PC-9 (cell line): ENCODE results near the gene CACNA1D. TPM values are rescaled to one million over a fixed set of nuclear protein-coding genes. Genes with fewer than 3 reads are reported as not detected.

Source experiments
- BruUV-seq: library from RNA; stranded (reverse); fragments of 400-500 nt; replicated peaks from 2 replicates; lab custom pipeline; 2021; lab: Mats Ljungman, UMichigan
- CTCF ChIA-PET: fragments of 300-600 bp; sonication (Branson Sonifier 250); formaldehyde crosslinking; loops from one replicate; lab custom pipeline; 2022; ENCODE audit warnings: antibody characterized with exemption; lab: Charles Lee
- POLR2A ChIA-PET: fragments of 300-600 bp; sonication (Branson Sonifier 250); formaldehyde crosslinking; loops from one replicate; lab custom pipeline; 2022; ENCODE audit warnings: antibody characterized with exemption; ENCODE audit not compliant: unreplicated experiment; lab: Charles Lee
- DNase-seq, 2 experiments: peaks; one replicate each; pipeline versions ENCODE4 v3.0.0 to v3.0.0-alpha.2; 2015 to 2022; ENCODE audit warnings: mixed read lengths in 1 of 2
- H2AFZ ChIP-seq: fragments of 200-600 bp; sonication (generic); 2 replicates; pipeline ENCODE4 v1.8.1; 2017; ENCODE audit warnings: antibody characterized with exemption
- H3F3A ChIP-seq: fragments of 200-600 bp; sonication (generic); 2 replicates; pipeline ENCODE4 v1.8.1; 2017; ENCODE audit warnings: antibody characterized with exemption, mild to moderate bottlenecking, low read depth; ENCODE audit not compliant: insufficient read depth
- H3K27ac ChIP-seq: fragments of 200-600 bp; sonication (generic); 2 replicates; pipeline ENCODE4 v1.6.1; 2016; ENCODE audit warnings: mixed run types
- H3K27me3 ChIP-seq: fragments of 200-600 bp; sonication (generic); 2 replicates; pipeline ENCODE4 v1.6.1; 2016; ENCODE audit warnings: low read depth, mixed run types; ENCODE audit not compliant: insufficient read depth
- H3K36me3 ChIP-seq: fragments of 200-600 bp; sonication (generic); 2 replicates; pipeline ENCODE4 v1.6.1; 2016; ENCODE audit warnings: low read depth, mixed run types
- H3K4me1 ChIP-seq: fragments of 200-600 bp; sonication (generic); replicated peaks from 2 replicates; pipeline ENCODE4 v1.6.1; 2016; ENCODE audit warnings: mixed run types; ENCODE audit not compliant: insufficient read depth
- H3K4me2 ChIP-seq: fragments of 200-600 bp; sonication (generic); 2 replicates; pipeline ENCODE4 v1.6.1; 2017; ENCODE audit warnings: mixed run types
- H3K4me3 ChIP-seq: fragments of 200-600 bp; sonication (generic); 2 replicates; pipeline ENCODE4 v1.6.1; 2016; ENCODE audit warnings: mixed run types
- H3K79me2 ChIP-seq: fragments of 200-600 bp; sonication (generic); 2 replicates; pipeline ENCODE4 v1.6.1; 2017; ENCODE audit warnings: low read depth, mixed run types
- H3K9me2 ChIP-seq: fragments of 200-600 bp; sonication (generic); 2 replicates; pipeline ENCODE4 v1.8.1; 2017; ENCODE audit warnings: mild to moderate bottlenecking; ENCODE audit not compliant: insufficient read depth
- H3K9me3 ChIP-seq: fragments of 200-600 bp; sonication (generic); 2 replicates; pipeline ENCODE4 v1.8.1; 2016; ENCODE audit warnings: low read depth; ENCODE audit not compliant: insufficient read depth
- H4K20me1 ChIP-seq: fragments of 200-600 bp; sonication (generic); 2 replicates; pipeline ENCODE4 v1.8.1; 2017; ENCODE audit not compliant: insufficient read depth
- CTCF ChIP-seq: fragments of 200-600 bp; sonication (generic); conservative IDR thresholded peaks from 2 replicates; pipeline ENCODE4 v1.6.1; 2017; ENCODE audit warnings: mixed run types, antibody characterized with exemption, mild to moderate bottlenecking, moderate library complexity
- EZH2 ChIP-seq: fragments of 200-600 bp; sonication (generic); IDR thresholded peaks from 2 replicates; pipeline ENCODE4 v1.8.0; 2017; ENCODE audit warnings: antibody characterized with exemption, low read depth
- intact Hi-C: fragments of 100-400 bp; cut with micrococcal nuclease; formaldehyde crosslinking; loops from one replicate; pipeline ENCODE4 v1.10.0; 2022; ENCODE audit not compliant: unreplicated experiment
- total RNA-seq: library from RNA; stranded (reverse); gene quantifications from 2 replicates; pipeline ENCODE4 v1.2.3, GENCODE V29; 2021

The CACNA1D gene
- total RNA-seq, 1 experiment from 2014 or later, result not detected

GRCh38 chr3:53588122-53588521 lies 93.7 kb downstream of the CACNA1D start:
- DNase-seq, result no peak
- Histone ChIP-seq H3F3A (no peaks in the 10 kb centered on the region), H4K20me1 (no peaks in the 10 kb centered on the region), H3K4me3 (no peak overlapping the region), H2AFZ (no peak overlapping the region), H3K4me2 (no peak overlapping the region), H3K9me3 (no peaks in the 10 kb centered on the region), H3K36me3 (no peaks in the 10 kb centered on the region), H3K9me2 (no peaks in the 10 kb centered on the region), H3K4me1 (no peaks in the 10 kb centered on the region), H3K27ac (no peak overlapping the region), H3K27me3 (peaks cover 64% of the 10 kb centered on the region), H3K79me2 (no peaks in the 10 kb centered on the region)
- intact Hi-C loops, result no loop called here
- ChIA-PET CTCF (no interaction called here), POLR2A (no interaction called here)
- no peak for TF ChIP-seq CTCF
- no peak for TF ChIP-seq EZH2
- no TSS peak for BruUV-seq

GRCh38 chr3:53589201-53589600 lies 94.8 kb downstream of the CACNA1D start:
- no peak overlapping the region for H3K4me3 ChIP-seq
- H3K27me3 ChIP-seq, result peaks cover 64% of the 10 kb centered on the region
- ChIA-PET CTCF (no interaction called here), POLR2A (no interaction called here)
- no peaks in the 10 kb centered on the region for H3K9me2 ChIP-seq
- no peaks in the 10 kb centered on the region for H3F3A ChIP-seq
- DNase-seq, result no peak
- intact Hi-C loops, result no loop called here
- no peak overlapping the region for H3K27ac ChIP-seq
- BruUV-seq, result no TSS peak
- H2AFZ ChIP-seq, result no peak overlapping the region
- TF ChIP-seq EZH2 (no peak), CTCF (no peak)
- H3K36me3 ChIP-seq, result no peaks in the 10 kb centered on the region
- no peaks in the 10 kb centered on the region for H4K20me1 ChIP-seq
- H3K9me3 ChIP-seq, result no peaks in the 10 kb centered on the region
- no peaks in the 10 kb centered on the region for H3K79me2 ChIP-seq
- H3K4me1 ChIP-seq, result no peaks in the 10 kb centered on the region
- H3K4me2 ChIP-seq, result no peak overlapping the region

DNA sequence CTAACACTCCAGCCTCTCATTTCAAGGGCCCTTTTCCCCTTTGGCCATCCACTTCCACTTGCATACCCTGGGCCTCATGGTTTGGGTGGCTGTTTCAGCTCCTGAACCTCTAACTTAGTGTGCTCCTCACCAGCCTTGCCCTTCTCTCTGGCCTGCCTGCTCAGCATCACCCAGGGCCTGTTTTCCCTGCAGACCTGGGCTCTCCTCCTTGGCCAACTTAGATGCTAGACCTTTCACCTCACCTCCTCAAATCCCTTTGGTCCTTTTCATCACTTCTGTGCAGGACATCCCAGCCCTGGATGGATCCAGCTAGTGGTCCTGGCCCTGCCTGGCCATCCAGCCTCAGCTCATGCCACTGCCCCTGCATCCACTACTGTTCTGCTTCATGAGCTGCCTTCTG lies 95.4 kb downstream of the CACNA1D start:
- ChIA-PET CTCF (no interaction called here), POLR2A (no interaction called here)
- H3K9me3 ChIP-seq, result no peaks in the 10 kb centered on the region
- H4K20me1 ChIP-seq, result no peaks in the 10 kb centered on the region
- H3K4me2 ChIP-seq, result no peak overlapping the region
- H3K79me2 ChIP-seq, result no peaks in the 10 kb centered on the region
- H3K27me3 ChIP-seq, result peaks cover 70% of the 10 kb centered on the region
- H3K36me3 ChIP-seq, result no peaks in the 10 kb centered on the region
- TF ChIP-seq CTCF (no peak), EZH2 (no peak)
- no peak for DNase-seq
- no peaks in the 10 kb centered on the region for H3K4me1 ChIP-seq
- no peaks in the 10 kb centered on the region for H3K9me2 ChIP-seq
- intact Hi-C loops, result no loop called here
- H3F3A ChIP-seq, result no peaks in the 10 kb centered on the region
- H3K4me3 ChIP-seq, result no peak overlapping the region
- no peak overlapping the region for H3K27ac ChIP-seq
- BruUV-seq, result no TSS peak
- no peak overlapping the region for H2AFZ ChIP-seq
